ENCODE data around the gene CSAG1.
"Not testable (repeated sequence)": the region's sequence is repeated elsewhere in the genome, so short reads cannot be mapped to it uniquely, and the experiment has no call there.

GRCh38 chrX:152713815-152714787 lies 19.4 kb downstream of the CSAG1 start, which contains the start of gene MAGEA2B:
- TF ChIP-seq ZNF260 (CRISPR knock-in tag; IDR thresholded peaks at IDR 0.05; ENCODE audit: borderline replicate concordance, low read depth); POLR2A (IDR thresholded peaks at IDR 0.05; ENCODE audit: insufficient read depth in 1 of 2, low read depth in 2 of 2, low read length in 2 of 2); MYC (CRISPR knock-in tag; IDR thresholded peaks at IDR 0.05; ENCODE audit: borderline replicate concordance): not testable (repeated sequence)

Data from HepG2 (cell line).